ENCODE data around the gene PSD4.

Gene PSD4

GRCh38 chr2:113226462-113226861, 52.7 kb downstream of the PSD4 start:
- H3K27me3 ChIP-seq (ENCODE audit: insufficient read depth, low read depth, severe bottlenecking): no peaks in the 10 kb centered on the region
- no peak for DNase-seq
- H3K36me3 ChIP-seq: no peaks in the 10 kb centered on the region
- no peak overlapping the region for H3K4me3 ChIP-seq (ENCODE audit: low read depth, low read length)
- H3K27ac ChIP-seq: no peak overlapping the region
- TF ChIP-seq CTCF (IDR thresholded peaks at IDR 0.05; ENCODE audit: low read depth, low read length): no peak
- H3K9me3 ChIP-seq (ENCODE audit: severe bottlenecking): no peaks in the 10 kb centered on the region

DNA sequence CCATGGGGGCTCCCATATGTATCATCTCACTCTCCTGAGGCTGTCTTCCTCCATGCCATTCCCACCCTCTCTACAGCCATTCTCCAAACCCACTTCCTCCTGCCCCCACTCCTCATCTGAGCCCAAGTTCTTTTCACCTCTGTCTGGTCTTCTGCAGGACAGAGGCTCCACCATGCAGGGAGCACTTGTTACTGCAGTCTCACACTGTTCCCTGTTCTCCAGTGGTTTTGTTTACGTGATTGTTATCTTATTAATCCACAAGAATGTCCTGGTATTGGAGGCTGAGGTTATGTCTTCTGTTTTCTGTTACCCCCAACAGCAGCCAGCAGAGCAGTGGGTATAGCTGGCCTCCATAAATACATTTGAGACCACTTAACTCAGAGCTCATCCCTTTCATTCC, 53.5 kb downstream of the PSD4 start:
- Histone ChIP-seq H3K27ac (no peak overlapping the region), H3K4me3 (ENCODE audit: low read depth, low read length) (no peak overlapping the region), H3K27me3 (ENCODE audit: insufficient read depth, low read depth, severe bottlenecking) (no peaks in the 10 kb centered on the region), H3K9me3 (ENCODE audit: severe bottlenecking) (no peaks in the 10 kb centered on the region), H3K36me3 (no peaks in the 10 kb centered on the region)
- TF ChIP-seq CTCF (IDR thresholded peaks at IDR 0.05; ENCODE audit: low read depth, low read length): no peak
- DNase-seq: no peak

DNA sequence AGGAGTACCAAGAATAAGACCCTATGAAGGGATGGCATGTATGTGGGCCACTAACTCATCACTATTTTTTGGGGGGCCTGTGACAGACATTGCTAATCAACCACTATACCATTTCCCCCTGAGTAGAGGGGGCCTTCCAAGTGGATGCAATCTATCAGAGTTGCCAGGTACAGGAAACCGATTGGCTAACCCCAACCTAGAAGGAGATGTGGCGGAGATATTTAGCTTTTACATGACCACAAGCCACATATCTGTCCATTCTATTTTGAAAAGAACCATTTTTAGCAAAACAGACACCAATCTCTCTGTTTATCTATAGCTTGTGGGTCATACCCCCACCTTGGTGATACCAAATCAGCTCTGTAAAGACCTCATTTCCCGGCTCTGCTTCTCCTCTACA, 53.9 kb downstream of the PSD4 start:
- Histone ChIP-seq H3K36me3 (no peaks in the 10 kb centered on the region), H3K27ac (no peak overlapping the region), H3K4me3 (ENCODE audit: low read depth, low read length) (no peak overlapping the region), H3K27me3 (ENCODE audit: insufficient read depth, low read depth, severe bottlenecking) (no peaks in the 10 kb centered on the region), H3K9me3 (ENCODE audit: severe bottlenecking) (no peaks in the 10 kb centered on the region)
- no peak for TF ChIP-seq CTCF (IDR thresholded peaks at IDR 0.05; ENCODE audit: low read depth, low read length)
- no peak for DNase-seq

GRCh38 chr2:113228351-113228750, 54.6 kb downstream of the PSD4 start:
- Histone ChIP-seq H3K9me3 (ENCODE audit: severe bottlenecking) (no peaks in the 10 kb centered on the region), H3K27ac (no peak overlapping the region), H3K36me3 (no peaks in the 10 kb centered on the region), H3K27me3 (ENCODE audit: insufficient read depth, low read depth, severe bottlenecking) (no peaks in the 10 kb centered on the region), H3K4me3 (ENCODE audit: low read depth, low read length) (no peak overlapping the region)
- DNase-seq: no peak
- TF ChIP-seq CTCF (IDR thresholded peaks at IDR 0.05; ENCODE audit: low read depth, low read length): no peak

GRCh38 chr2:113228991-113229716, 55.4 kb downstream of the PSD4 start:
- Histone ChIP-seq H3K4me3 (ENCODE audit: low read depth, low read length) (no peak overlapping the region), H3K36me3 (no peaks in the 10 kb centered on the region), H3K27me3 (ENCODE audit: insufficient read depth, low read depth, severe bottlenecking) (no peaks in the 10 kb centered on the region), H3K27ac (no peak overlapping the region), H3K9me3 (ENCODE audit: severe bottlenecking) (no peaks in the 10 kb centered on the region)
- DNase-seq: no peak
- 0 out of 2 replicates have a peak, but pooled peaks have one; percentile 1 for TF ChIP-seq CTCF (IDR thresholded peaks at IDR 0.05; ENCODE audit: low read depth, low read length)

DNA sequence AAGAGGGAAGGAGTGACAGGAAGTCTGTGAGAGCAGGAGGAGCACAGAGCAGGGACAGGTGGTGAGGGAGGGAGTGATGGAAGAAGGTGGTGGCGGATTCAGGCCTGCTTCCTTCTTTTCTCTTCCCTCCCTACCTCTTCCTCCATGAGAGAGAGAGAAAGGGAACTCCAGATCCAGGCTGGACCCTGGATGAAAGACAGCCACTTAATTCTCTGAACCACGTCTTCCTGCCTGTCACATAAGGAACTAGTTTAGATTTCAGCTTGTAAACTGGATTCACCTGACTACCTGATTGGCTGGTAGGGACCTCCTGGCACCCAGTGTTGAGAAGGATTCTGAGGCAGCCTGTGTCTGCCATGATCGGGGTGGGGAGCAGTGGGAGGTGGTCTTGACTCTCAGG, 56.0 kb downstream of the PSD4 start:
- Histone ChIP-seq H3K4me3 (ENCODE audit: low read depth, low read length) (no peak overlapping the region), H3K27ac (no peak overlapping the region), H3K9me3 (ENCODE audit: severe bottlenecking) (no peaks in the 10 kb centered on the region), H3K36me3 (no peaks in the 10 kb centered on the region), H3K27me3 (ENCODE audit: insufficient read depth, low read depth, severe bottlenecking) (no peaks in the 10 kb centered on the region)
- no peak for TF ChIP-seq CTCF (IDR thresholded peaks at IDR 0.05; ENCODE audit: low read depth, low read length)
- no peak for DNase-seq
